ENCODE results near the gene DNAH2.

The DNAH2 gene

DNA sequence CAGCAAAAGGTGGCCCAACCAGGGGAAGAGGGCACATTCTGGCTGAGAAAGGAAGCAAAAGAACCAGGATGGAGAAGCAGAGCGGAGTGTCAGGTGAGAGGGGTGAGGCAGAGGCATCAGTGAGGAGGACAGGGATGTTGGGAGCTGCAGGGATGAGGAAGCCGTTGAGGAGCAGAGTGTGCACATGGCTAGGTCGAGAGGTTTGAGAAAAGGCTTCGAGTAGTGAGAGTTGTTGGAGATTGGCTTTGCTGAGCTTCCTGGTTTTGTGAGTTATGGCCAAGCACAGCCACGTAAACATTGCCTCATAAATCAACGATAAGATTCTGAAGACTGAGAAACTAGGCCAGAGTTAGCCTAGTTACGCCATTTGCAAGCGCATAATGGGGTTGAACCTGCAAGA, 26.9 kb downstream of the DNAH2 start:
- Histone ChIP-seq H3K36me3 (ENCODE audit: control insufficient read depth in 2 of 2, insufficient read depth in 1 of 2, low read length in 2 of 2) (no peaks in the 10 kb centered on the region), H3K4me1 (ENCODE audit: control insufficient read depth, insufficient read depth, low read length) (peaks cover 22% of the 10 kb centered on the region), H3K4me3 (ENCODE audit: low read depth, low read length) (no peak overlapping the region), H3K9me3 (ENCODE audit: control insufficient read depth, insufficient read depth, low read depth, low read length) (no peaks in the 10 kb centered on the region), H3K27ac (ENCODE audit: extremely low read depth, low read depth, low read length) (no peak overlapping the region)
- no peak for TF ChIP-seq ZNF121 (tag by site-specific recombination; IDR thresholded peaks at IDR 0.05)
- TF ChIP-seq ZNF624 (tag by site-specific recombination; IDR thresholded peaks at IDR 0.05) = no peak
- no peak for TF ChIP-seq ZNF211 (tag by site-specific recombination; IDR thresholded peaks at IDR 0.05; ENCODE audit: low read depth)
- no peak for TF ChIP-seq SALL2 (tag by site-specific recombination; IDR thresholded peaks at IDR 0.05; ENCODE audit: borderline replicate concordance)
- TF ChIP-seq ZNF214 (tag by site-specific recombination; IDR thresholded peaks at IDR 0.05; ENCODE audit: borderline replicate concordance) = no peak
- TF ChIP-seq ZNF501 (tag by site-specific recombination; IDR thresholded peaks at IDR 0.05) = no peak
- TF ChIP-seq PRDM1 (tag by site-specific recombination; IDR thresholded peaks at IDR 0.05) = no peak
- TF ChIP-seq KLF8 (tag by site-specific recombination; IDR thresholded peaks at IDR 0.05) = no peak
- TF ChIP-seq, protein P1, sequence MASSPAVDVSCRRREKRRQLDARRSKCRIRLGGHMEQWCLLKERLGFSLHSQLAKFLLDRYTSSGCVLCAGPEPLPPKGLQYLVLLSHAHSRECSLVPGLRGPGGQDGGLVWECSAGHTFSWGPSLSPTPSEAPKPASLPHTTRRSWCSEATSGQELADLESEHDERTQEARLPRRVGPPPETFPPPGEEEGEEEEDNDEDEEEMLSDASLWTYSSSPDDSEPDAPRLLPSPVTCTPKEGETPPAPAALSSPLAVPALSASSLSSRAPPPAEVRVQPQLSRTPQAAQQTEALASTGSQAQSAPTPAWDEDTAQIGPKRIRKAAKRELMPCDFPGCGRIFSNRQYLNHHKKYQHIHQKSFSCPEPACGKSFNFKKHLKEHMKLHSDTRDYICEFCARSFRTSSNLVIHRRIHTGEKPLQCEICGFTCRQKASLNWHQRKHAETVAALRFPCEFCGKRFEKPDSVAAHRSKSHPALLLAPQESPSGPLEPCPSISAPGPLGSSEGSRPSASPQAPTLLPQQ (tag by site-specific recombination; IDR thresholded peaks at IDR 0.05) = no peak
- TF ChIP-seq TCF7L2 (IDR thresholded peaks at IDR 0.05; ENCODE audit: borderline replicate concordance, low read depth, low read length) = no peak
- TF ChIP-seq SP7 (tag by site-specific recombination; IDR thresholded peaks at IDR 0.05) = no peak
- no peak for TF ChIP-seq ZNF561 (tag by site-specific recombination; IDR thresholded peaks at IDR 0.05; ENCODE audit: borderline replicate concordance)
- no peak for TF ChIP-seq ZNF2 (tag by site-specific recombination; IDR thresholded peaks at IDR 0.05)
- TF ChIP-seq YY1 (tag by site-specific recombination; IDR thresholded peaks at IDR 0.05) = no peak
- no peak for TF ChIP-seq ZNF114 (tag by site-specific recombination; IDR thresholded peaks at IDR 0.05)
- TF ChIP-seq, protein P2, sequence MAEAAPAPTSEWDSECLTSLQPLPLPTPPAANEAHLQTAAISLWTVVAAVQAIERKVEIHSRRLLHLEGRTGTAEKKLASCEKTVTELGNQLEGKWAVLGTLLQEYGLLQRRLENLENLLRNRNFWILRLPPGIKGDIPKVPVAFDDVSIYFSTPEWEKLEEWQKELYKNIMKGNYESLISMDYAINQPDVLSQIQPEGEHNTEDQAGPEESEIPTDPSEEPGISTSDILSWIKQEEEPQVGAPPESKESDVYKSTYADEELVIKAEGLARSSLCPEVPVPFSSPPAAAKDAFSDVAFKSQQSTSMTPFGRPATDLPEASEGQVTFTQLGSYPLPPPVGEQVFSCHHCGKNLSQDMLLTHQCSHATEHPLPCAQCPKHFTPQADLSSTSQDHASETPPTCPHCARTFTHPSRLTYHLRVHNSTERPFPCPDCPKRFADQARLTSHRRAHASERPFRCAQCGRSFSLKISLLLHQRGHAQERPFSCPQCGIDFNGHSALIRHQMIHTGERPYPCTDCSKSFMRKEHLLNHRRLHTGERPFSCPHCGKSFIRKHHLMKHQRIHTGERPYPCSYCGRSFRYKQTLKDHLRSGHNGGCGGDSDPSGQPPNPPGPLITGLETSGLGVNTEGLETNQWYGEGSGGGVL (tag by site-specific recombination; IDR thresholded peaks at IDR 0.05) = no peak
- TF ChIP-seq ZNF560 (tag by site-specific recombination; IDR thresholded peaks at IDR 0.05; ENCODE audit: borderline replicate concordance) = no peak
- TF ChIP-seq ZNF513 (tag by site-specific recombination; IDR thresholded peaks at IDR 0.05) = no peak
- ChIA-PET POLR2A (interaction anchor here (0.7 to 1.8 kb wide), 6 partner anchors 57 to 311 kb away, joined by 3 to 14 read pairs (median 4); partner anchors contain the start of genes NAA38 and TP53), CTCF (interaction anchor here (0.5 to 7.3 kb wide), 47 partner anchors 8 to 762 kb away, joined by 3 to 156 read pairs (median 10); partner anchors contain the start of genes ATP1B2, CHD3, KDM6B and MPDU1)

DNA sequence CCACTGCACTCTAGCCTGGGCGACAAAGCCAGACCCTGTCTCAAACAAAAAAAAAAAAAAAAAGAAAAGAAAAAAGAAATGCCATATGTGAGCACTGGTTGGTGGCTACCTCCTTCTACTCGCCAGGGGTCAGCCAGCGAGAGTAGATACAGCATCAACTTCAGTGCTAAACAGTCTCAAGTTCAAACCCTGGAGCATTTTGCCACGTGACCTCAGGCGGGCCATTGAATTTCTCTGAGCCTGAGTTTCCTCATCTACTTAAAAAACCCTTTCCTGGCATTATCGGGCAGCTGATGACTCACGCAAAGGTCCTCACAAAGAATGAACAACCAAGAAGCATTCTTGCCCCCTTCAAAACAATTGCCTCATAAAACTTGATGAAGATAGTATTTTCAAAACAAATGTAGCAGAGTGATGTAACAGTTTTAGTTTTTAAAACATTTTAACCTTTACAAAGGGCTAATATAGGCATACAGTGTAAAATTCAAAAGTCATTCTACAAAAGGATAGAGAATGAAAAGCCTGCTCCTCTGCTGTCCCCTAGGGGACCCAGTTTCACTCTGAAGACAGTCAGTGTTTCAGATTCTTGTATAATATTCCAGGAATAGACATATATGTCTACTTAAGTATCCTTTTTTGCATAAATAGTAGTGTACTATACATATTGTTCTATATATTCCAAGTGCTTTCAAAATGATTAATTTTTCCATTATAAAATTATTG, 28.4 kb downstream of the DNAH2 start:
- Histone ChIP-seq H3K9me3 (ENCODE audit: control insufficient read depth, insufficient read depth, low read depth, low read length) (no peaks in the 10 kb centered on the region), H3K4me1 (ENCODE audit: control insufficient read depth, insufficient read depth, low read length) (peaks cover 22% of the 10 kb centered on the region), H3K4me3 (ENCODE audit: low read depth, low read length) (no peak overlapping the region), H3K36me3 (ENCODE audit: control insufficient read depth in 2 of 2, insufficient read depth in 1 of 2, low read length in 2 of 2) (no peaks in the 10 kb centered on the region; a peak in 1 of 3 replicates), H3K27ac (ENCODE audit: extremely low read depth, low read depth, low read length) (no peak overlapping the region)
- ChIA-PET POLR2A (interaction anchor here (0.7 kb wide), 3 partner anchors 96 to 312 kb away, joined by 3 read pairs; partner anchors contain the start of gene TMEM88), CTCF (interaction anchor here (0.7 to 7.3 kb wide), 10 partner anchors 11 to 313 kb away, joined by 3 to 156 read pairs (median 18); no protein-coding TSS in a partner anchor)
- TF ChIP-seq YY2 (tag by site-specific recombination; IDR thresholded peaks at IDR 0.05) (no peak), ATF2 (tag by site-specific recombination; IDR thresholded peaks at IDR 0.05; ENCODE audit: low read depth) (peak; percentile 44; the same call in 1 of the 2 replicates), ZBTB48 (tag by site-specific recombination; IDR thresholded peaks at IDR 0.05) (peak; percentile 40; the same call in 1 of the 2 replicates), PRDM1 (tag by site-specific recombination; IDR thresholded peaks at IDR 0.05) (peak; percentile 32; the same call in 1 of the 2 replicates), PRDM6 (tag by site-specific recombination; IDR thresholded peaks at IDR 0.05) (peak; percentile 98), ZNF335 (tag by site-specific recombination; conservative IDR thresholded peaks at IDR 0.05) (peak; percentile 88), ZEB2 (tag by site-specific recombination; IDR thresholded peaks at IDR 0.05) (peak; percentile 78), ZBTB21 (tag by site-specific recombination; IDR thresholded peaks at IDR 0.05) (peak; percentile 26; the same call in 1 of the 2 replicates), ZNF350 (tag by site-specific recombination; IDR thresholded peaks at IDR 0.05) (no peak)

All from HEK293 (cell line).